Activated CD4-positive, alpha-beta T cell treated with anti-CD3 and anti-CD28 coated beads, Interleukin-2, amount 50 U/mL, for 1 hour (primary cell): ENCODE results near the gene ARF3.

ENCODE experiments used
- DNase-seq: peaks from one replicate; pipeline ENCODE4 v3.0.0-alpha.2; 2020

ARF3 gene

GRCh38 chr12:48961801-48962200 is 4.5 kb upstream of the ARF3 start:
- no peak for DNase-seq

GRCh38 chr12:48961331-48961730 is 4.0 kb upstream of the ARF3 start:
- no peak for DNase-seq

GRCh38 chr12:48960834-48961233 is 3.5 kb upstream of the ARF3 start:
- no peak for DNase-seq

GRCh38 chr12:48958049-48958388 is 732 bp upstream of the ARF3 start:
- no peak for DNase-seq

GRCh38 chr12:48956279-48957140 is 777 bp downstream of the ARF3 start:
- no peak for DNase-seq

GRCh38 chr12:48954841-48955501 is 2.3 kb downstream of the ARF3 start:
- no peak for DNase-seq

- DNase-seq, result no peak
These were observed 3.2 kb downstream of the ARF3 start for GRCh38 chr12:48954061-48954460.

GRCh38 chr12:48952691-48953090 is 4.6 kb downstream of the ARF3 start:
- DNase-seq, result no peak

GRCh38 chr12:48947727-48948126 is 9.6 kb downstream of the ARF3 start:
- no peak for DNase-seq

- no peak for DNase-seq
These were observed 10.3 kb downstream of the ARF3 start for GRCh38 chr12:48946943-48947342.

GRCh38 chr12:48946205-48946604 is 11.1 kb downstream of the ARF3 start:
- DNase-seq, result no peak

GRCh38 chr12:48943221-48943620 is 14.1 kb downstream of the ARF3 start:
- no peak for DNase-seq

GRCh38 chr12:48940181-48940580 is 17.1 kb downstream of the ARF3 start:
- DNase-seq, result no peak

- DNase-seq, result no peak
These were observed 18.5 kb downstream of the ARF3 start for GRCh38 chr12:48938805-48939204.

- no peak for DNase-seq
These were observed 20.1 kb downstream of the ARF3 start for GRCh38 chr12:48937170-48937569.

GRCh38 chr12:48936379-48936979 is 20.8 kb downstream of the ARF3 start:
- peak; percentile 86 for DNase-seq

GRCh38 chr12:48934312-48934706 is 23.0 kb downstream of the ARF3 start:
- no peak for DNase-seq

GRCh38 chr12:48933664-48934311 is 23.5 kb downstream of the ARF3 start:
- no peak for DNase-seq

- no peak for DNase-seq
These were observed 24.4 kb downstream of the ARF3 start for GRCh38 chr12:48932878-48933277.

- DNase-seq, result no peak
These were observed 26.8 kb downstream of the ARF3 start for GRCh38 chr12:48930475-48930874.

- no peak for DNase-seq
These were observed 27.7 kb downstream of the ARF3 start for GRCh38 chr12:48929551-48929950.

GRCh38 chr12:48927261-48927660 is 30.0 kb downstream of the ARF3 start:
- DNase-seq, result no peak

- DNase-seq, result peak; percentile 63
These were observed 31.8 kb downstream of the ARF3 start, which contains the start of gene FKBP11 for GRCh38 chr12:48925304-48926011. Gene FKBP11, minus strand, starts transcription at chr12:48925492. Its CDS starts 64 bp downstream, at chr12:48925428.
